ENCODE results near the gene FGD5. TPM values are rescaled to one million over a fixed set of nuclear protein-coding genes. Genes with fewer than 3 reads are reported as not detected.

FGD5 gene
- polyA plus RNA-seq, 3 donors, result 0.03 TPM; not detected in 2

- Mint-ChIP-seq H3K36me3 (no peaks in the 10 kb centered on the region), H3K4me3 (no peak overlapping the region), H3K27ac (no peak overlapping the region), H3K9me3 (no peaks in the 10 kb centered on the region), H3K27me3 (ENCODE audit: low read depth in 3 of 3) (peaks cover 0 to 2% (median 0%) of the 10 kb centered on the region in 3 donors), H3K4me1 (peaks cover 3% of the 10 kb centered on the region)
- TF ChIP-seq CTCF (IDR thresholded peaks at IDR 0.05), result no peak
- H4K20me1 ChIP-seq (ENCODE audit: insufficient read depth, low read length), result no peaks in the 10 kb centered on the region
- no peaks in the 10 kb centered on the region for H3K4me1 ChIP-seq (ENCODE audit: control insufficient read depth in 1 of 2, insufficient read depth in 2 of 2, low read length in 2 of 2)
- no peaks in the 10 kb centered on the region for H3K36me3 ChIP-seq (replicated peaks in 1 of 2; ENCODE audit: control insufficient read depth in 1 of 2, insufficient read depth in 2 of 2, low read length in 2 of 2)
- no peaks in the 10 kb centered on the region for H3K9me3 ChIP-seq (replicated peaks in 1 of 2; ENCODE audit: control insufficient read depth in 1 of 2, insufficient read depth in 1 of 2, low read length in 2 of 2)
- H2AFZ ChIP-seq (ENCODE audit: insufficient read depth, low read depth, low read length, poor library complexity, severe bottlenecking), result no peak overlapping the region
- WGBS (ENCODE audit: insufficient coverage), result 95% methylated on average over 8 of the region's 18 CpGs
- H3K9ac ChIP-seq (ENCODE audit: insufficient read depth, low read length, poor library complexity, severe bottlenecking), result no peak overlapping the region
- intact Hi-C loops (cut with micrococcal nuclease), result no loop called here
- H3K27ac ChIP-seq (ENCODE audit: low read depth in 1 of 2, low read length in 2 of 2), result no peak overlapping the region
- no peak for DNase-seq
- H3K4me2 ChIP-seq (replicated peaks; ENCODE audit: extremely low read depth, low read length, poor library complexity, severe bottlenecking), result no peak overlapping the region
- no peaks in the 10 kb centered on the region for H3K79me2 ChIP-seq (ENCODE audit: insufficient read depth, low read length)
- H3K4me3 ChIP-seq (replicated peaks in 1 of 3; ENCODE audit: low read depth in 2 of 3, low read length in 3 of 3), result no peak overlapping the region
- H3K27me3 ChIP-seq (ENCODE audit: control insufficient read depth in 2 of 2, insufficient read depth in 2 of 2, low read length in 2 of 2), result no peaks in the 10 kb centered on the region
These were observed 46.9 kb upstream of the FGD5 start for GRCh38 chr3:14771593-14772497.

- no peaks in the 10 kb centered on the region for H4K20me1 ChIP-seq (ENCODE audit: insufficient read depth, low read length)
- no peak overlapping the region for H2AFZ ChIP-seq (ENCODE audit: insufficient read depth, low read depth, low read length, poor library complexity, severe bottlenecking)
- Mint-ChIP-seq H3K27ac (no peak overlapping the region), H3K9me3 (no peaks in the 10 kb centered on the region), H3K36me3 (no peaks in the 10 kb centered on the region), H3K27me3 (ENCODE audit: low read depth in 3 of 3) (peaks cover 0 to 2% (median 0%) of the 10 kb centered on the region in 3 donors), H3K4me3 (no peak overlapping the region), H3K4me1 (peaks cover 3% of the 10 kb centered on the region)
- 72% methylated on average over 4 of the region's 16 CpGs for WGBS (ENCODE audit: insufficient coverage)
- no peak for DNase-seq
- no peak overlapping the region for H3K27ac ChIP-seq (ENCODE audit: low read depth in 1 of 2, low read length in 2 of 2)
- no peak overlapping the region for H3K9ac ChIP-seq (ENCODE audit: insufficient read depth, low read length, poor library complexity, severe bottlenecking)
- no peaks in the 10 kb centered on the region for H3K4me1 ChIP-seq (ENCODE audit: control insufficient read depth in 1 of 2, insufficient read depth in 2 of 2, low read length in 2 of 2)
- H3K36me3 ChIP-seq (replicated peaks in 1 of 2; ENCODE audit: control insufficient read depth in 1 of 2, insufficient read depth in 2 of 2, low read length in 2 of 2), result no peaks in the 10 kb centered on the region
- H3K79me2 ChIP-seq (ENCODE audit: insufficient read depth, low read length), result no peaks in the 10 kb centered on the region
- intact Hi-C loops (cut with micrococcal nuclease), result no loop called here
- H3K4me3 ChIP-seq (replicated peaks in 1 of 3; ENCODE audit: low read depth in 2 of 3, low read length in 3 of 3), result no peak overlapping the region
- TF ChIP-seq CTCF (IDR thresholded peaks at IDR 0.05), result no peak
- no peaks in the 10 kb centered on the region for H3K27me3 ChIP-seq (ENCODE audit: control insufficient read depth in 2 of 2, insufficient read depth in 2 of 2, low read length in 2 of 2)
- H3K9me3 ChIP-seq (replicated peaks in 1 of 2; ENCODE audit: control insufficient read depth in 1 of 2, insufficient read depth in 1 of 2, low read length in 2 of 2), result no peaks in the 10 kb centered on the region
- H3K4me2 ChIP-seq (replicated peaks; ENCODE audit: extremely low read depth, low read length, poor library complexity, severe bottlenecking), result no peak overlapping the region
These were observed 46.1 kb upstream of the FGD5 start for GRCh38 chr3:14772533-14773138.
